SK-N-SH treated with all-trans-retinoic acid at 6 μM for 48 hours (cell line): ENCODE measurements around the gene NUP214.

ENCODE experiments used
- ATAC-seq: fragments of 200-7000 bp; cut with Tn5 transposase; 3 replicates; pipeline ENCODE4 v1.9.1; 2020; ENCODE audit warnings: mild to moderate bottlenecking, moderate library complexity
- ARNTL ChIP-seq: fragments of 450-650 bp; formaldehyde crosslinking; IDR thresholded peaks from 2 replicates; pipeline ENCODE4 v1.5.0; 2020; ENCODE audit warnings: low read depth, mild to moderate bottlenecking, moderate library complexity, borderline replicate concordance
- BACH2 ChIP-seq: fragments of 250-450 bp; sonication (Bioruptor Pico); IDR thresholded peaks from 2 replicates; pipeline ENCODE4 v1.9.0; 2021; ENCODE audit warnings: mild to moderate bottlenecking, borderline replicate concordance
- CREB5 ChIP-seq: fragments of 250-450 bp; sonication (Bioruptor Pico); IDR thresholded peaks from 2 replicates; pipeline ENCODE4 v1.5.1; 2020; ENCODE audit warnings: low read depth, mild to moderate bottlenecking, moderate library complexity
- CSRNP3 ChIP-seq: fragments of 250-450 bp; sonication (Bioruptor Pico); IDR thresholded peaks from 2 replicates; pipeline ENCODE4 v1.5.1; 2021; ENCODE audit warnings: mild to moderate bottlenecking, moderate library complexity
- ESRRG ChIP-seq: fragments of 250-450 bp; sonication (Bioruptor Pico); IDR thresholded peaks from 2 replicates; pipeline ENCODE4 v1.6.1; 2021; ENCODE audit warnings: mild to moderate bottlenecking
- GLIS3 ChIP-seq: fragments of 250-450 bp; sonication (Bioruptor Pico); IDR thresholded peaks from 2 replicates; pipeline ENCODE4 v1.5.0; 2020; ENCODE audit warnings: mild to moderate bottlenecking, moderate library complexity
- ISL1 ChIP-seq: fragments of 250-450 bp; sonication (Bioruptor Pico); IDR thresholded peaks from 2 replicates; pipeline ENCODE4 v2.1.2; 2022; ENCODE audit warnings: mild to moderate bottlenecking, moderate library complexity
- OSR1 ChIP-seq: fragments of 250-450 bp; sonication (Bioruptor Pico); IDR thresholded peaks from 2 replicates; pipeline ENCODE4 v1.8.0; 2022; ENCODE audit warnings: moderate library complexity, mild to moderate bottlenecking, inconsistent platforms
- POU6F1 ChIP-seq: fragments of 250-450 bp; sonication (Bioruptor Pico); IDR thresholded peaks from 2 replicates; pipeline ENCODE4 v1.8.0; 2021; ENCODE audit warnings: low read depth, mild to moderate bottlenecking, moderate library complexity, borderline replicate concordance
- PPARA ChIP-seq: fragments of 250-450 bp; sonication (Bioruptor Pico); IDR thresholded peaks from 2 replicates; pipeline ENCODE4 v1.5.0; 2020; ENCODE audit warnings: mild to moderate bottlenecking, borderline replicate concordance
- TCF4 ChIP-seq: fragments of 250-450 bp; sonication (Bioruptor Pico); IDR thresholded peaks from 2 replicates; pipeline ENCODE4 v1.8.0; 2021; ENCODE audit warnings: mild to moderate bottlenecking, moderate library complexity, borderline replicate concordance
- TOX ChIP-seq: fragments of 250-450 bp; sonication (Bioruptor Pico); IDR thresholded peaks from 2 replicates; pipeline ENCODE4 v1.8.0; 2021; ENCODE audit warnings: mild to moderate bottlenecking, moderate library complexity, borderline replicate concordance
- TSHZ2 ChIP-seq: fragments of 250-450 bp; sonication (Bioruptor Pico); IDR thresholded peaks from 2 replicates; pipeline ENCODE4 v1.5.0; 2020; ENCODE audit warnings: mild to moderate bottlenecking, moderate library complexity
- ZC3H10 ChIP-seq: fragments of 250-450 bp; sonication (Bioruptor Pico); IDR thresholded peaks from 2 replicates; pipeline ENCODE4 v1.5.1; 2021; ENCODE audit warnings: mild to moderate bottlenecking, moderate library complexity
- ZFP3 ChIP-seq: fragments of 250-450 bp; sonication (Bioruptor Pico); IDR thresholded peaks from 2 replicates; pipeline ENCODE4 v1.5.0; 2020; ENCODE audit warnings: mild to moderate bottlenecking, moderate library complexity
- ZFP30 ChIP-seq: fragments of 450-650 bp; formaldehyde crosslinking; IDR thresholded peaks from 2 replicates; pipeline ENCODE4 v1.5.0; 2022; ENCODE audit warnings: mild to moderate bottlenecking, moderate library complexity
- ZNF565 ChIP-seq: fragments of 450-650 bp; formaldehyde crosslinking; conservative IDR thresholded peaks from 2 replicates; pipeline ENCODE4 v1.5.0; 2020; ENCODE audit warnings: low read depth, mild to moderate bottlenecking, moderate library complexity
- ZNF70 ChIP-seq: fragments of 450-650 bp; formaldehyde crosslinking; IDR thresholded peaks from 2 replicates; pipeline ENCODE4 v1.5.0; 2020; ENCODE audit warnings: mild to moderate bottlenecking, moderate library complexity
- ZNF8 ChIP-seq: fragments of 450-650 bp; formaldehyde crosslinking; IDR thresholded peaks from 2 replicates; pipeline ENCODE4 v1.5.0; 2020; ENCODE audit warnings: mild to moderate bottlenecking, moderate library complexity

The NUP214 gene

GRCh38 chr9:131258698-131259431 lies 133.5 kb downstream of the NUP214 start:
- ATAC-seq = no peak
- no peak for TF ChIP-seq ARNTL (CRISPR knock-in tag)
- TF ChIP-seq, all 23 proteins: peak for 0

GRCh38 chr9:131259432-131259898 lies 134.1 kb downstream of the NUP214 start:
- no peak for TF ChIP-seq CSRNP3 (CRISPR knock-in tag)
- TF ChIP-seq ISL1 (CRISPR knock-in tag) = no peak
- no peak for TF ChIP-seq TCF4 (CRISPR knock-in tag)
- no peak for TF ChIP-seq OSR1
- TF ChIP-seq TSHZ2 (CRISPR knock-in tag) = no peak
- TF ChIP-seq ARNTL (CRISPR knock-in tag) = no peak
- no peak for TF ChIP-seq GLIS3
- no peak for TF ChIP-seq ZNF8 (CRISPR knock-in tag)
- no peak for TF ChIP-seq POU6F1
- TF ChIP-seq ZFP3 (CRISPR knock-in tag) = no peak
- TF ChIP-seq ZNF70 (CRISPR knock-in tag) = no peak
- no peak for TF ChIP-seq BACH2 (CRISPR knock-in tag)
- no peak for TF ChIP-seq CREB5 (CRISPR knock-in tag)
- no peak for TF ChIP-seq ZNF565
- TF ChIP-seq TOX = no peak
- no peak for TF ChIP-seq ZC3H10
- TF ChIP-seq ZFP30 = no peak
- no peak for TF ChIP-seq ESRRG (CRISPR knock-in tag)
- TF ChIP-seq PPARA (CRISPR knock-in tag) = no peak
- no peak for ATAC-seq

- ATAC-seq = no peak
- no peak for TF ChIP-seq POU6F1
Observed at GRCh38 chr9:131259916-131260597, 134.7 kb downstream of the NUP214 start.
